B cell (primary cell): Measurements from ENCODE around the gene EP400.

Experiments used
- CTCF ChIP-seq: fragments of 200-600 bp; IDR thresholded peaks from one replicate; pipeline ENCODE4 v1.8.0; 2022; ENCODE audit warnings: antibody characterized with exemption, mild to moderate bottlenecking
- EZH2 ChIP-seq: IDR thresholded peaks from 2 replicates; pipeline ENCODE4 v1.6.1; 2012; ENCODE audit warnings: borderline replicate concordance, low read depth, mild to moderate bottlenecking, moderate library complexity, low read length; ENCODE audit not compliant: insufficient read depth, poor library complexity, severe bottlenecking

DNA sequence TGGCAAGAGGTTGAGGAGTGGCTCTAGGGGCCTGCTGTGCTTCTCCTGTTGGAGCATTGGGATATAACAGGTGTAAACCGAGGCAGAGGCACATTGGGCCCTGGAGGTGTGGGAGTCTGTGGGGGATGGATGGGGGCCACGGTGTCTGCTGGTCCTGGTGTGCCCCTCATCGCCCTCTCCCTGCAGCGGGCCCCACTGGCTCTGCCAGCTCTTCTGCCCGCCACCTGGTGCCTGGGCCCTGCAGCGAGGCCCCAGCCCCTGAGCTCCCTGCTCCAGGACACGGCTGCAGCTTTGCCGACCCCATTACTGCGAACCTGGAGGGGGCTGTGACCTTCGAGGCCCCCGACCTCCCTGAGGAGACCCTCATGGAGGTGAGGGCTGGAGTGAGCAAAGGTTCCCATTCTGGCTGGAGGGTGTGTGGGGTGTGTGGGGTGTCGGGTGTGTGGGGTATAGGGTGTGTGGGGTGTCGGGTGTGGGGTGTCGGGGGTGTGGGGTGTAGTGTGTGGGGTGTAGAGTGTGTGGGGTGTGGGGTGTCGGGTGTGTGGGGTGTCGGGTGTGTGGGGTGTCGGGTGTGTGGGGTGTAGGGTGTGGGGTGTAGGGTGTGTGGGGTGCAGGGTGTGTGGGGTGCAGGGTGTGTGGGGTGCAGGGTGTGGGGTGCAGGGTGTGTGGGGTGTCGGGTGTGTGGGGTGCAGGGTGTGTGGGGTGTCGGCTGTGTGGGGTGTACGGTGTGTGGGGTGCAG lies 31.3 kb upstream of the EP400 start:
- TF ChIP-seq EZH2 (no peak), CTCF (no peak)
